Ectodermal cell (in vitro differentiated cells): ENCODE results near the gene ZNF426.
"Not testable (repeated sequence)": the region's sequence is repeated elsewhere in the genome, so short reads cannot be mapped to it uniquely, and the experiment has no call there.

Experiments used
- H3K27ac ChIP-seq: 2 replicates; pipeline ENCODE4 v1.7.0; 2013; ENCODE audit warnings: mild to moderate bottlenecking, low read depth, low read length; ENCODE audit not compliant: insufficient read depth, poor library complexity, severe bottlenecking
- H3K27me3 ChIP-seq: 2 replicates; pipeline ENCODE4 v1.7.0; 2013; ENCODE audit warnings: mild to moderate bottlenecking, low read length; ENCODE audit not compliant: insufficient read depth, control insufficient read depth, poor library complexity, severe bottlenecking
- H3K36me3 ChIP-seq: one replicate; pipeline ENCODE4 v1.7.0; 2013; ENCODE audit warnings: low read length; ENCODE audit not compliant: control insufficient read depth, insufficient read depth
- H3K4me1 ChIP-seq: one replicate; pipeline ENCODE4 v1.7.0; 2013; ENCODE audit warnings: low read length; ENCODE audit not compliant: control insufficient read depth, insufficient read depth
- H3K4me3 ChIP-seq: 2 replicates; pipeline ENCODE4 v1.7.0; 2013; ENCODE audit warnings: low read depth, low read length, control low read depth; ENCODE audit not compliant: insufficient read depth
- H3K9me3 ChIP-seq: 2 replicates; pipeline ENCODE4 v1.7.0; 2013; ENCODE audit warnings: mild to moderate bottlenecking, low read length, moderate library complexity; ENCODE audit not compliant: control insufficient read depth
- WGBS, 2 experiments: methylation state at CpG; one replicate each; pipeline ENCODE4 v1.1.7; 2013; ENCODE audit warnings: missing lambda C conversion rate in 2 of 2; 5-methylcytosine and 5-hydroxymethylcytosine counted together

Gene ZNF426

DNA sequence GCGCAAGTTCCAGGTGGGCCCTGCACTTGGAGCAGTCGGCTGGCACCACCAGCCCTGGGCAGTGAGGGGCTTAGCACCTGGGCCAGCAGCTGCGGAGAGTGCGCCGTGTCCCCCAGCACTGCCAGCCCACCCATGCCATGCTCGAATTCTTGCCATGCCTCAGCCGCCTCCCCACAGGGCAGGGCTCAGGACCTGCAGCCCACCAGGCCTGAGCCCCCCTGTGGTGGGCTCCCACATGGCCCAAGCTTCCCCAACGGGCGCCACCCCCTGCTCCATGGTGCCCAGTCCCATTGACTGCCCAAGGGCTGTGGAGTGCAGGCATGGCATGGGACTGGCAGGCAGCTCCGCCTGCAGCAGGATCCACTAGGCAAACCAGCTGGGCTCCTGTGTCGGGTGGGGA lies 9.4 kb upstream of the ZNF426 start:
- Histone ChIP-seq H3K4me3 (no peak overlapping the region), H3K4me1 (no peaks in the 10 kb centered on the region), H3K27me3 (no peaks in the 10 kb centered on the region), H3K27ac (no peak overlapping the region), H3K9me3 (no peaks in the 10 kb centered on the region), H3K36me3 (no peaks in the 10 kb centered on the region)
- WGBS, 2 experiments = 92 to 93% methylated on average over 11 of the region's 11 CpGs

DNA sequence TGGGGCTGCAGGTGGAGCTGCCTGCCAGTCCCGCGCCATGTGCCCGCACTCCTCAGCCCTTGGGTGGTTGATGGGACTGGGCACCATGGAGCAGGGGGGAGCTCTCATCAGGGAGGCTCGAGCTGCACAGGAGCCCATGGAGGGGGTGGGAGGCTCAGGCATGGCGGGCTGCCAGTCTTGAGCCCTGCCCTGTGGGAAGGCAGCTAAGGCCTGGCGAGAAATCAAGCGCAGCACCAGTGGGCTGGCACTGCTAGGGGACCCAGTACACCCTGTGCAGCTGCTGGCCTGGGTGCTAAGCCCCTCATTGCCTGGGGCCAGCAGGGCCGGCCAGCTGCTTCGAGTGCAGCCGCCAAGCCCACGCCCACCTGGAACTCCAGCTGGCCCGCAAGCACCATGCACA lies 2.8 kb upstream of the ZNF426 start:
- not testable (repeated sequence) for H3K4me3 ChIP-seq, H3K9me3 ChIP-seq, H3K27ac ChIP-seq, H3K27me3 ChIP-seq, H3K36me3 ChIP-seq, H3K4me1 ChIP-seq
- 89 to 94% methylated on average over 12 of the region's 12 CpGs for WGBS, 2 experiments

DNA sequence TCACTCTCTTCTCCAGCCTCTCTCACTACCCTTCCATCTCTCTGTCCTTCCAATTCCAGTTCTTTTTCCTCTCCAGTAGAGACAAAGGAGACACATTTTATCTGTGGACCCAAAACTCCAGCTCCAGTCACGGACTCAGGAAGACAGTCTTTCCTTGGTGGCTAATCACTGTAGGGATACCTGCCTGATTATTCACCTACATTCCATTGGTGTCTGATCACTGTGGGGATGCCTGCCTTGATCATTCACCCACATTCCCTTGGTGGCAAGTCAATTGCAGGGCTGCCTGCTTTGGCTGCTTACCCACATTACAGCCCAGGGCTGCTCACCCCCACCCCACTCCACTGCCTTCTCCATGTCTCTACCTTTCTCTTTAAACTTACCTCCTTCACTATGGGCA lies 1.5 kb upstream of the ZNF426 start:
- not testable (repeated sequence) for H3K27me3 ChIP-seq, H3K9me3 ChIP-seq, H3K4me1 ChIP-seq, H3K4me3 ChIP-seq, H3K27ac ChIP-seq
- WGBS, 2 experiments = 86 to 94% methylated on average over 1 of the region's 1 CpG
- H3K36me3 ChIP-seq = peaks cover 17% of the 10 kb centered on the region

DNA sequence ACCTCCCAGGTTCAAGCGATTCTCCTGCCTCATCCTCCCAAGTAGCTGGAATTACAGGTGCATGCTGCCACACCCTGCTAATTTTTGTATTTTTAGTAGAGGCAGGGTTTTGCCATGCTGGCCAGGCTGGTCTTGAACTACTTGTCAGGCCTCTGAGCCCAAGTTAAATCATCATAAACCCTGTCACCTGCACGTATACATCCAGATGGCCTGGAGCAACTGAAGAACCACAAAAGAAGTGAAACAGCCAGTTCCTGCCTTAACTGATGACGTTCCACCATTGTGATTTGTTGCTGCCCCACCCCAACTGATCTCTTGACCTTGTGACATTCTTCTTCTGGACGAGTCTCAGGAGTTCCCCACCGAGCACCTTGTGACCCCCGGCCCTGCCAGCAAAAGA lies 756 bp upstream of the ZNF426 start:
- not testable (repeated sequence) for H3K27me3 ChIP-seq, H3K4me3 ChIP-seq, H3K9me3 ChIP-seq, H3K27ac ChIP-seq, H3K4me1 ChIP-seq
- 88 to 89% methylated on average over 6 of the region's 6 CpGs for WGBS, 2 experiments
- H3K36me3 ChIP-seq = peaks cover 24% of the 10 kb centered on the region

DNA sequence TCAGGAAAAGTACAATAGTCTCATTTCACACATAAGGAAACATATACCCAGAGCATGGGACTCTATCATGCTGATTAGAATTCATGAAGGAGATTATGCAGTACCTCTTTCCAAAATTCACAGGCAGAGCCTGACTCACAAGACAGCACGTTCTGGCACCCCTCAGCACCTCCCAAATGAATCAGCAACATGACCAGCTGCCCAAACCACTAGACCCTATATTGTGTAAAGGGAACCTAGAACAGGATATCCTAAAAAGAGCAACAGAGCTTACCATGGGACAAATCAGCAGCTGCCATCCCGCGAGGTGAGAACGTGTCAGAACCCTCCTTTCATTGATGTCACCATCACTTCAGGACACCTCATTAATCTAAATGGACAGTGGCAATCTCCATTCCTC lies 2.5 kb downstream of the ZNF426 start:
- H3K36me3 ChIP-seq = peaks cover 56% of the 10 kb centered on the region
- 93 to 95% methylated on average over 4 of the region's 4 CpGs for WGBS, 2 experiments
- peaks cover 8% of the 10 kb centered on the region for H3K9me3 ChIP-seq
- no peak overlapping the region for H3K27ac ChIP-seq
- no peak overlapping the region for H3K4me3 ChIP-seq
- H3K4me1 ChIP-seq = no peaks in the 10 kb centered on the region
- H3K27me3 ChIP-seq = no peaks in the 10 kb centered on the region

DNA sequence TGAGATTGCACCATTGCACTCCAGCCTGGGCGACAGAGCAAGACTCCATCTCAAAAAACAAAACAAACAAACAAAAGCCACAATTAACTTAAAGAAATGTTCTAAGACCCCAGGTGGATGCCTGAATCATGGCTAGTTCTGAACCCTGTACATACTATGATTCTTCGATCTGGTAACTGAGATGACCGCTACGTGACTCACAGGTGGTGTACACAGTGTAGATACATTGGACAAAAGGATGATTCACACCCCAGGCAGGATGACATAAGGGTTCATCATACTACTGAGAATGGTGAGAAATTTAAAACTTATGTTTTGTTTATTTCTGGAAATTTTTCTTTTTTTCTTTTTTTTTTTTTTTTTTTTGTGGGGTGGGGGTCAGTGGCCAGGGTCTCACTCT lies 6.5 kb downstream of the ZNF426 start:
- H3K4me1 ChIP-seq = no peaks in the 10 kb centered on the region
- H3K36me3 ChIP-seq = peaks cover 96% of the 10 kb centered on the region
- no peak overlapping the region for H3K27ac ChIP-seq
- H3K4me3 ChIP-seq = no peak overlapping the region
- 91 to 95% methylated on average over 4 of the region's 4 CpGs for WGBS, 2 experiments
- peaks cover 24% of the 10 kb centered on the region for H3K9me3 ChIP-seq
- H3K27me3 ChIP-seq = no peaks in the 10 kb centered on the region

DNA sequence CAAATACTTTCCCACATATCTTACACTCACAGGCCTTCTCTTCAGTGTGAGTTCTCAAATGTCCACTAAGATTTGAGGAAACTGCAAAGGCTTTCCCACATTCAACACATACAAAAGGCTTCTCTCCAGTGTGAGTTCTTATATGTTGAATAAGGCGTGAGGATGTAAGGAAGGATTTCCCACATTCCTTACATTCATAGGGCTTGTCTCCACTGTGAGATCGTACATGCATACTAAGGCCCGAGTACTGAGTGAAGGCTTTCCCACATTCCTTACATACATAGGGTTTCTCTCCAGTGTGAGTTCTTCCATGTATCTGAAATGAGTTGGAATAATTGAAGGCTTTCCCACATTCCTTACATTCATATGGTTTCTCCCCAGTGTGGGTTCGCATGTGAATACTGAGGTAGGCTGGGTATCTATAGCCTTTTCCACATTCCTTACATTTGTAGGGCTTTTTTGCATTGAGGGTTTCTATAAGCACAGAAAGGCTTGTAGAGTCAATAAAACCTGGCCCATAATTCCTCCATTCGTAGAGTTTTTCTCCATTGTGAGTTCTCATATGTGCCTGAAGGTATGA lies 9.6 kb downstream of the ZNF426 start:
- Histone ChIP-seq H3K4me3 (no peak overlapping the region), H3K9me3 (peaks cover 30% of the 10 kb centered on the region)
- 88 to 93% methylated on average over 1 to 4 of the region's 5 CpGs for WGBS, 2 experiments

DNA sequence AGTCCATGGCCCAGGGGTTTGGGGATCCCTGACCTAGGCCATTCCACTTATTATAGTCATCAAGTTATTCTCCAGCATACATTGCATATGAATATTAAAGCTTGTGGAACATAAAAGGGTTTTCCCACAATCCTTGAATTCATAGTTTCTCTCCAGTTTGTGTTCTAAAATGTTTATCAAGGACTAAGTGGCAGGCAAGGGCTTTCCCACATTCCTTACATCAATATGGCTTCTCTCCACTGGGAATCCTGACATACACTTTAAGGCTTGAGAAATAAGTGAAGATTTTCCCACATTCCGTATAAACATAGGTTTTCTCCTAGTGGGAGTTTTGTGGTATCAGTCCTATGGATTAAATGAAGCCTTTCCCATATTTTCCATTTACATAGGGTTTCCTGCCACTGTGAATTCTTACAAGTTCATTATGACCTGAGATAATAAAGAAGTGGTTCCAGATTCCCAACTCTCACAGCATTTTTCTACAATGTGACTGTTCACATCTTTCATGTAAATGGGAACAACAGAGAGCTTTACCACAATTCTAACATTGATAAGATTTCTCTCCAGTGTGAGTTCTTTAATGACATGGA lies 14.5 kb downstream of the ZNF426 start:
- no peaks in the 10 kb centered on the region for H3K27me3 ChIP-seq
- no peaks in the 10 kb centered on the region for H3K4me1 ChIP-seq
- WGBS, 2 experiments = 100% methylated on average over 1 of the region's 1 CpG; no CpG with 5 or more reads in 1 of the 2 experiments
- H3K27ac ChIP-seq = no peak overlapping the region
- peaks cover 37% of the 10 kb centered on the region for H3K36me3 ChIP-seq
- no peak overlapping the region for H3K4me3 ChIP-seq
- H3K9me3 ChIP-seq = peaks cover 21% of the 10 kb centered on the region

More for the DNA sequence above, 9.6 kb downstream of the ZNF426 start:
- no peaks in the 10 kb centered on the region for H3K27me3 ChIP-seq
- no peaks in the 10 kb centered on the region for H3K4me1 ChIP-seq
- no peak overlapping the region for H3K27ac ChIP-seq
- H3K36me3 ChIP-seq = peaks cover 82% of the 10 kb centered on the region

DNA sequence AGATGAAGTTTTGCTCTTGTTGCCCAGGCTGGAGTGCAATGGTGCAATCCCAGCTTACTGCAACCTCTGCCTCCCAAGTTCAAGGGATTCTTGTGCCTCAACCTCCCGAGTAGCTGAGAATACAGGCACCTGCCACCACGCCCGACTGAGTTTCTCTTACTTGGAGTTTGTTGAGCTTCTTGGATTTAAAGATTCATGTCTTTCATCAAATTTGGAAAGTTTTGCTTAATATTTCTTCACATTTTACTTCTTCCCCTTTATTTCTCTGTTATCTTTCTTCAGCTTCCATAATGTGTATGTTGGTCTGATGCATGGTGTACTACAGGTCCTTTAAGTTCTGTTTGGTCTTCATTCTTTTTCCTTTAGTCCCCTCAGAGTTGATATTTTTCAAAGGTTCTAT lies 31.2 kb downstream of the ZNF426 start:
- WGBS, 2 experiments = 73 to 83% methylated on average over 3 of the region's 3 CpGs

DNA sequence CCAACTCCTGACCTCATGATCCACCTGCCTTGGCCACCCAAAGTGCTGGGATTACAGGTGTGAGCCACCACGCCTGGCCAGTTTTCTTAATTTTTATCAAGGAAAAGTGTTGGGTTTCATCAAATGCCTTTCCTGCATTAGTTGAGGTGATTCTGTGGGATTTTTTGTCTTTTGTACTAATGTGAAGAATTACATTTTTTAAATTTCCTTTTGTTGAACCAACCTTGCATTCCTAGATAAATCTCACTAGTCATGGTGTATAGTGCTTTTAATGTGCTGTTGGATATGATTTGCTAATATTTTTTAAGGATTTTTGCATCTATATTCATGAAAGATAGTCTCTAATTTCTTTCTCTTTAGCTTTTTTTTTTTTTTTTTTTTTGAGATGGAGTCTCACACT lies 37.6 kb downstream of the ZNF426 start:
- Histone ChIP-seq H3K9me3 (peaks cover 9% of the 10 kb centered on the region), H3K27me3 (no peaks in the 10 kb centered on the region), H3K27ac (no peak overlapping the region), H3K36me3 (no peaks in the 10 kb centered on the region), H3K4me1 (no peaks in the 10 kb centered on the region), H3K4me3 (no peak overlapping the region)
- 63 to 86% methylated on average over 1 of the region's 1 CpG for WGBS, 2 experiments

More for the DNA sequence above, 31.2 kb downstream of the ZNF426 start:
- Histone ChIP-seq H3K4me3 (no peak overlapping the region), H3K27ac (no peak overlapping the region), H3K9me3 (peaks cover 6% of the 10 kb centered on the region), H3K27me3 (no peaks in the 10 kb centered on the region), H3K36me3 (no peaks in the 10 kb centered on the region), H3K4me1 (no peaks in the 10 kb centered on the region)
